GM03348 (cell line): ENCODE data around the gene KIF18B.

Experiments
- DNase-seq: peaks from one replicate; pipeline ENCODE4 v3.0.0; 2012; ENCODE audit warnings: low spot score

Gene KIF18B

GRCh38 chr17:44905006-44906000, 42.3 kb downstream of the KIF18B start:
- DNase-seq: no peak

- no peak for DNase-seq
Measured at GRCh38 chr17:44904001-44904984, 43.3 kb downstream of the KIF18B start.

- DNase-seq: no peak
Measured at GRCh38 chr17:44903012-44903685, 44.4 kb downstream of the KIF18B start.

- DNase-seq: no peak
Measured at GRCh38 chr17:44902135-44902760, 45.3 kb downstream of the KIF18B start.

GRCh38 chr17:44901411-44901921, 46.1 kb downstream of the KIF18B start:
- DNase-seq: peak; percentile 49

GRCh38 chr17:44900894-44901293, 46.7 kb downstream of the KIF18B start:
- DNase-seq: peak; percentile 36

- DNase-seq: peak; percentile 97
Measured at GRCh38 chr17:44899074-44899782, 48.3 kb downstream of the KIF18B start, which contains the start of gene EFTUD2. EFTUD2 (minus strand) TSS chr17:44899445; CDS start chr17:44894521, 4,924 bp downstream.

- peak; percentile 52 for DNase-seq
Measured at GRCh38 chr17:44898768-44899073, 48.9 kb downstream of the KIF18B start.

- no peak for DNase-seq
Measured at GRCh38 chr17:44894642-44895041, 52.9 kb downstream of the KIF18B start.

- DNase-seq: no peak
Measured at GRCh38 chr17:44892250-44892649, 55.3 kb downstream of the KIF18B start.

GRCh38 chr17:44889003-44889402, 58.6 kb downstream of the KIF18B start:
- DNase-seq: no peak

GRCh38 chr17:44887971-44888954, 59.3 kb downstream of the KIF18B start:
- no peak for DNase-seq

GRCh38 chr17:44887016-44887415, 60.6 kb downstream of the KIF18B start:
- no peak for DNase-seq

- DNase-seq: no peak
Measured at GRCh38 chr17:44884941-44885340, 62.6 kb downstream of the KIF18B start.

GRCh38 chr17:44881145-44881544, 66.4 kb downstream of the KIF18B start:
- DNase-seq: no peak

GRCh38 chr17:44880062-44880461, 67.5 kb downstream of the KIF18B start:
- DNase-seq: no peak

- DNase-seq: no peak
Measured at GRCh38 chr17:44879376-44879775, 68.2 kb downstream of the KIF18B start.

- DNase-seq: peak; percentile 72
Measured at GRCh38 chr17:44878627-44879221, 68.8 kb downstream of the KIF18B start.

- DNase-seq: no peak
Measured at GRCh38 chr17:44877121-44877520, 70.5 kb downstream of the KIF18B start.
